ENCODE data around the gene OR1I1. TPM values are rescaled to one million over a fixed set of nuclear protein-coding genes. Genes with fewer than 3 reads are reported as not detected.

Gene OR1I1
- total and polyA plus RNA-seq, 7 experiments from 2014 or later = not detected

GRCh38 chr19:15113245-15114152, 31.5 kb downstream of the OR1I1 start:
- DNase-seq (no peak), ATAC-seq (no peak)
- Mint-ChIP-seq H3K27ac (no peak overlapping the region), H3K9me3 (peaks cover 0 to 2% (median 0%) of the 10 kb centered on the region in 11 donors), H3K36me3 (peaks cover 0 to 26% (median 9%) of the 10 kb centered on the region in 5 donors), H3K4me1 (peaks cover 0 to 2% (median under 1%) of the 10 kb centered on the region in 7 donors), H3K27me3 (peaks cover 0 to 2% (median 2%) of the 10 kb centered on the region in 5 donors), H3K4me3 (no peak overlapping the region)
- Histone ChIP-seq H3K4me1 (ENCODE audit: control insufficient read depth in 2 of 2, insufficient read depth in 2 of 2, low read length in 2 of 2) (no peaks in the 10 kb centered on the region), H3K27ac (ENCODE audit: low read depth, low read length) (no peak overlapping the region), H3K4me3 (ENCODE audit: low read length) (no peak overlapping the region), H3K36me3 (ENCODE audit: control insufficient read depth in 2 of 3, insufficient read depth in 3 of 3, low read length in 3 of 3) (peaks cover 0 to 45% (median 4%) of the 10 kb centered on the region in 3 experiments), H3K27me3 (ENCODE audit: control insufficient read depth in 2 of 2, insufficient read depth in 2 of 2, low read length in 2 of 2) (no peaks in the 10 kb centered on the region), H3K9me3 (ENCODE audit: control insufficient read depth in 2 of 3, low read length in 3 of 3) (no peaks in the 10 kb centered on the region)
- ChIA-PET CTCF (interaction anchor here (1.1 kb wide), 1 partner anchor 13 kb away, joined by 3 read pairs; no protein-coding TSS in a partner anchor), POLR2A (no interaction called here)
- intact Hi-C loops (cut with micrococcal nuclease) = no loop called here

GRCh38 chr19:15114153-15114540, 32.1 kb downstream of the OR1I1 start:
- peaks cover 0 to 32% (median 10%) of the 10 kb centered on the region in 5 donors for H3K36me3 Mint-ChIP-seq
- no peaks in the 10 kb centered on the region for H3K9me3 ChIP-seq (ENCODE audit: control insufficient read depth in 2 of 3, low read length in 3 of 3)
- no peak for DNase-seq
- intact Hi-C loops (cut with micrococcal nuclease) = no loop called here
- H3K4me3 ChIP-seq (ENCODE audit: low read length) = no peak overlapping the region
- POLR2A ChIA-PET = no interaction called here
- no peak overlapping the region for H3K27ac ChIP-seq (ENCODE audit: low read depth, low read length)
- peaks cover 0 to 2% (median 0%) of the 10 kb centered on the region in 11 donors for H3K9me3 Mint-ChIP-seq
- H3K27ac Mint-ChIP-seq = peak overlapping the region in 1 of 9 donors; percentile 28
- no peaks in the 10 kb centered on the region for H3K4me1 ChIP-seq (ENCODE audit: control insufficient read depth in 2 of 2, insufficient read depth in 2 of 2, low read length in 2 of 2)
- CTCF ChIA-PET = no interaction called here
- H3K4me1 Mint-ChIP-seq = no peaks in the 10 kb centered on the region
- no peaks in the 10 kb centered on the region for H3K27me3 ChIP-seq (ENCODE audit: control insufficient read depth in 2 of 2, insufficient read depth in 2 of 2, low read length in 2 of 2)
- H3K27me3 Mint-ChIP-seq = no peaks in the 10 kb centered on the region
- H3K36me3 ChIP-seq (ENCODE audit: control insufficient read depth in 2 of 3, insufficient read depth in 3 of 3, low read length in 3 of 3) = peaks cover 0 to 52% (median 8%) of the 10 kb centered on the region in 3 experiments
- no peak overlapping the region for H3K4me3 Mint-ChIP-seq
- no peak for ATAC-seq

- POLR2A ChIA-PET = no interaction called here
- Mint-ChIP-seq H3K4me3 (no peak overlapping the region), H3K36me3 (peaks cover 0 to 42% (median 10%) of the 10 kb centered on the region in 5 donors), H3K4me1 (no peaks in the 10 kb centered on the region), H3K27me3 (no peaks in the 10 kb centered on the region), H3K9me3 (peaks cover 0 to 2% (median 0%) of the 10 kb centered on the region in 11 donors), H3K27ac (no peak overlapping the region)
- ATAC-seq (no peak), DNase-seq (no peak)
- Histone ChIP-seq H3K4me1 (ENCODE audit: control insufficient read depth in 2 of 2, insufficient read depth in 2 of 2, low read length in 2 of 2) (no peaks in the 10 kb centered on the region), H3K9me3 (ENCODE audit: control insufficient read depth in 2 of 3, low read length in 3 of 3) (no peaks in the 10 kb centered on the region), H3K36me3 (ENCODE audit: control insufficient read depth in 2 of 3, insufficient read depth in 3 of 3, low read length in 3 of 3) (peaks cover 0 to 61% (median 8%) of the 10 kb centered on the region in 3 experiments), H3K27me3 (ENCODE audit: control insufficient read depth in 2 of 2, insufficient read depth in 2 of 2, low read length in 2 of 2) (no peaks in the 10 kb centered on the region), H3K4me3 (ENCODE audit: low read length) (no peak overlapping the region), H3K27ac (ENCODE audit: low read depth, low read length) (no peak overlapping the region)
- CTCF ChIA-PET = no interaction called here
- intact Hi-C loops (cut with micrococcal nuclease) = no loop called here
Measured at GRCh38 chr19:15115080-15115479, 33.1 kb downstream of the OR1I1 start.

GRCh38 chr19:15115762-15116615, 34.0 kb downstream of the OR1I1 start:
- CTCF ChIA-PET = no interaction called here
- no peak overlapping the region for H3K4me3 Mint-ChIP-seq
- no peak for ATAC-seq
- no peaks in the 10 kb centered on the region for H3K9me3 ChIP-seq (ENCODE audit: control insufficient read depth in 2 of 3, low read length in 3 of 3)
- POLR2A ChIA-PET = no interaction called here
- H3K4me1 Mint-ChIP-seq = peaks cover 0 to 2% (median 0%) of the 10 kb centered on the region in 7 donors
- H3K4me1 ChIP-seq (ENCODE audit: control insufficient read depth in 2 of 2, insufficient read depth in 2 of 2, low read length in 2 of 2) = no peaks in the 10 kb centered on the region
- no peaks in the 10 kb centered on the region for H3K9me3 Mint-ChIP-seq
- H3K27me3 ChIP-seq (ENCODE audit: control insufficient read depth in 2 of 2, insufficient read depth in 2 of 2, low read length in 2 of 2) = no peaks in the 10 kb centered on the region
- peaks cover 0 to 51% (median 14%) of the 10 kb centered on the region in 5 donors for H3K36me3 Mint-ChIP-seq
- intact Hi-C loops (cut with micrococcal nuclease) = no loop called here
- no peak overlapping the region for H3K27ac Mint-ChIP-seq
- peaks cover 0 to 70% (median 8%) of the 10 kb centered on the region in 3 experiments for H3K36me3 ChIP-seq (ENCODE audit: control insufficient read depth in 2 of 3, insufficient read depth in 3 of 3, low read length in 3 of 3)
- H3K4me3 ChIP-seq (ENCODE audit: low read length) = no peak overlapping the region
- no peaks in the 10 kb centered on the region for H3K27me3 Mint-ChIP-seq
- no peak for DNase-seq
- no peak overlapping the region for H3K27ac ChIP-seq (ENCODE audit: low read depth, low read length)

GRCh38 chr19:15116856-15117255, 34.8 kb downstream of the OR1I1 start:
- Mint-ChIP-seq H3K36me3 (peaks cover 0 to 56% (median 19%) of the 10 kb centered on the region in 5 donors), H3K27ac (no peak overlapping the region), H3K9me3 (no peaks in the 10 kb centered on the region), H3K4me1 (peaks cover 0 to 2% (median 0%) of the 10 kb centered on the region in 7 donors), H3K27me3 (no peaks in the 10 kb centered on the region), H3K4me3 (no peak overlapping the region)
- ChIA-PET POLR2A (no interaction called here), CTCF (no interaction called here)
- Histone ChIP-seq H3K27ac (ENCODE audit: low read depth, low read length) (no peak overlapping the region), H3K27me3 (ENCODE audit: control insufficient read depth in 2 of 2, insufficient read depth in 2 of 2, low read length in 2 of 2) (no peaks in the 10 kb centered on the region), H3K36me3 (ENCODE audit: control insufficient read depth in 2 of 3, insufficient read depth in 3 of 3, low read length in 3 of 3) (peaks cover 0 to 75% (median 11%) of the 10 kb centered on the region in 3 experiments), H3K4me1 (ENCODE audit: control insufficient read depth in 2 of 2, insufficient read depth in 2 of 2, low read length in 2 of 2) (no peaks in the 10 kb centered on the region), H3K9me3 (ENCODE audit: control insufficient read depth in 2 of 3, low read length in 3 of 3) (no peaks in the 10 kb centered on the region), H3K4me3 (ENCODE audit: low read length) (no peak overlapping the region)
- DNase-seq (no peak), ATAC-seq (no peak)
- intact Hi-C loops (cut with micrococcal nuclease) = no loop called here

- no peak overlapping the region for H3K27ac ChIP-seq (ENCODE audit: low read depth, low read length)
- Mint-ChIP-seq H3K4me3 (no peak overlapping the region), H3K27me3 (no peaks in the 10 kb centered on the region), H3K36me3 (peaks cover 0 to 63% (median 19%) of the 10 kb centered on the region in 5 donors), H3K4me1 (peaks cover 0 to 4% (median 0%) of the 10 kb centered on the region in 7 donors), H3K27ac (peak overlapping the region in 2 of 9 donors; percentile 43), H3K9me3 (no peaks in the 10 kb centered on the region)
- DNase-seq = no peak
- ATAC-seq = no peak
- H3K36me3 ChIP-seq (ENCODE audit: control insufficient read depth in 2 of 3, insufficient read depth in 3 of 3, low read length in 3 of 3) = peaks cover 0 to 88% (median 15%) of the 10 kb centered on the region in 3 experiments
- no peak overlapping the region for H3K4me3 ChIP-seq (ENCODE audit: low read length)
- H3K27me3 ChIP-seq (ENCODE audit: control insufficient read depth in 2 of 2, insufficient read depth in 2 of 2, low read length in 2 of 2) = no peaks in the 10 kb centered on the region
- intact Hi-C loops (cut with micrococcal nuclease) = no loop called here
- ChIA-PET POLR2A (no interaction called here), CTCF (no interaction called here)
- no peaks in the 10 kb centered on the region for H3K4me1 ChIP-seq (ENCODE audit: control insufficient read depth in 2 of 2, insufficient read depth in 2 of 2, low read length in 2 of 2)
- no peaks in the 10 kb centered on the region for H3K9me3 ChIP-seq (ENCODE audit: control insufficient read depth in 2 of 3, low read length in 3 of 3)
Measured at GRCh38 chr19:15118248-15118647, 36.2 kb downstream of the OR1I1 start.

Measured in naive thymus-derived CD4-positive, alpha-beta T cell (primary cell).